SK-N-SH (cell line): ENCODE data around the gene DGUOK. TPM values are rescaled to one million over a fixed set of nuclear protein-coding genes. Genes with fewer than 3 reads are reported as not detected.

Experiments used
- CTCF ChIA-PET: fragments of 300-600, 350-600 bp; formaldehyde crosslinking; extraction: SDS; loops from one replicate; lab custom pipeline; 2021; lab: Yijun Ruan, JAX
- POLR2A ChIA-PET: fragments of 350-600 bp; sonication (Branson Sonifier 250); formaldehyde crosslinking; extraction: SDS; loops from one replicate; lab custom pipeline; 2020; ENCODE audit warnings: antibody characterized with exemption, inconsistent platforms; lab: Yijun Ruan, JAX
- DNase-seq: peaks from one replicate; pipeline ENCODE4 v3.0.0; 2012
- H2AFZ ChIP-seq: fragments of 200-600 bp; sonication (generic); 2 replicates; pipeline ENCODE4 v1.8.1; 2016; ENCODE audit warnings: antibody characterized with exemption, mild to moderate bottlenecking, low read depth
- H3F3A ChIP-seq: fragments of 200-600 bp; sonication (generic); replicated peaks from 2 replicates; pipeline ENCODE3; 2016; ENCODE audit warnings: antibody characterized with exemption, mild to moderate bottlenecking; ENCODE audit not compliant: insufficient read depth
- H3K27ac ChIP-seq, 2 experiments: fragments of 200-500 bp in 1 of 2; fragments of 200-600 bp in 1 of 2; sonication (Bioruptor generic) in 1 of 2; sonication (generic), shearing (Covaris generic) in 1 of 2; 2 replicates each; pipeline versions ENCODE4 v1.5.1 to v1.6.1; 2014 to 2016; ENCODE audit warnings: low read depth in 2 of 2, inconsistent platforms in 1 of 2, low read length in 1 of 2, mild to moderate bottlenecking in 1 of 2, mixed read lengths in 1 of 2
- H3K27me3 ChIP-seq: fragments of 200-600 bp; sonication (generic), shearing (Covaris generic); 2 replicates; pipeline ENCODE4 v1.6.1; 2016; ENCODE audit warnings: mixed run types; ENCODE audit not compliant: insufficient read depth
- H3K36me3 ChIP-seq, 2 experiments: fragments of 200-500 bp in 1 of 2; fragments of 200-600 bp in 1 of 2; sonication (Bioruptor generic) in 1 of 2; sonication (generic) in 1 of 2; replicated peaks in 1 of 2; 2 replicates each; pipeline versions ENCODE3 to v1.5.1; 2014 to 2016; ENCODE audit warnings: low read length in 1 of 2, mild to moderate bottlenecking in 1 of 2; ENCODE audit not compliant: insufficient read depth in 2 of 2, control insufficient read depth in 1 of 2
- H3K4me1 ChIP-seq, 2 experiments: fragments of 200-500 bp in 1 of 2; fragments of 200-600 bp in 1 of 2; sonication (Bioruptor generic) in 1 of 2; sonication (generic), shearing (Covaris generic) in 1 of 2; 2 replicates each; pipeline versions ENCODE4 v1.5.1 to v1.6.1; 2014 to 2016; ENCODE audit warnings: low read depth in 1 of 2, low read length in 1 of 2, mixed run types in 1 of 2; ENCODE audit not compliant: insufficient read depth in 2 of 2, control insufficient read depth in 1 of 2
- H3K4me2 ChIP-seq: fragments of 200-600 bp; sonication (generic), shearing (Covaris generic); 2 replicates; pipeline ENCODE4 v1.6.1; 2017; ENCODE audit warnings: mixed run types
- H3K4me3 ChIP-seq, 2 experiments: fragments of 200-500 bp in 1 of 2; fragments of 200-600 bp in 1 of 2; sonication (Bioruptor generic) in 1 of 2; sonication (generic), shearing (Covaris generic) in 1 of 2; 2 replicates each; pipeline versions ENCODE4 v1.5.1 to v1.8.1; 2014 to 2016; ENCODE audit warnings: low read depth in 2 of 2, inconsistent platforms in 1 of 2, low read length in 1 of 2, mild to moderate bottlenecking in 1 of 2, mixed read lengths in 1 of 2, moderate library complexity in 1 of 2
- H3K79me2 ChIP-seq: fragments of 200-600 bp; sonication (generic); 2 replicates; pipeline ENCODE4 v1.8.1; 2017; ENCODE audit warnings: mild to moderate bottlenecking; ENCODE audit not compliant: insufficient read depth
- H3K9ac ChIP-seq: fragments of 200-600 bp; sonication (generic); 2 replicates; pipeline ENCODE4 v1.6.1; 2017; ENCODE audit warnings: mixed run types
- H3K9me2 ChIP-seq: fragments of 200-600 bp; sonication (generic); 2 replicates; pipeline ENCODE4 v1.6.1; 2017; ENCODE audit warnings: mixed run types
- H3K9me3 ChIP-seq: fragments of 200-600 bp; sonication (generic); 2 replicates; pipeline ENCODE4 v1.6.1; 2017; ENCODE audit warnings: mixed run types, mild to moderate bottlenecking, moderate library complexity
- H4K20me1 ChIP-seq: fragments of 200-600 bp; sonication (generic); 2 replicates; pipeline ENCODE4 v1.6.1; 2017; ENCODE audit warnings: mild to moderate bottlenecking, mixed run types; ENCODE audit not compliant: insufficient read depth
- CHD2 ChIP-seq: fragments of 150-350 bp; IDR thresholded peaks from 2 replicates; pipeline ENCODE4 v1.6.1; 2018; ENCODE audit warnings: low read length; ENCODE audit not compliant: partially characterized antibody
- FOSL2 ChIP-seq: IDR thresholded peaks from 2 replicates; pipeline ENCODE4 v1.4.0; 2012; ENCODE audit warnings: low read depth, mild to moderate bottlenecking, moderate library complexity, borderline replicate concordance
- MXI1 ChIP-seq: IDR thresholded peaks from 2 replicates; pipeline ENCODE4 v1.6.1; 2012; ENCODE audit warnings: mild to moderate bottlenecking, low read depth, low read length, improper control_type of control experiment
- NRF1 ChIP-seq: IDR thresholded peaks from 2 replicates; pipeline ENCODE4 v1.6.1; 2012; ENCODE audit warnings: low read depth, mild to moderate bottlenecking, low read length
- PBX3 ChIP-seq: IDR thresholded peaks from 2 replicates; pipeline ENCODE4; 2012
- RAD21 ChIP-seq: IDR thresholded peaks from 2 replicates; pipeline ENCODE4 v1.6.1; 2012; ENCODE audit warnings: mild to moderate bottlenecking, low read length
- REST ChIP-seq: IDR thresholded peaks from 2 replicates; pipeline ENCODE4 v1.6.1; 2012; ENCODE audit warnings: mild to moderate bottlenecking, low read depth, low read length, moderate library complexity
- SIN3A ChIP-seq: IDR thresholded peaks from 2 replicates; pipeline ENCODE4 v1.6.1; 2012; ENCODE audit warnings: low read depth, mild to moderate bottlenecking, low read length, moderate library complexity, borderline replicate concordance
- SMC3 ChIP-seq: IDR thresholded peaks from 2 replicates; pipeline ENCODE4 v1.6.1; 2012; ENCODE audit warnings: low read depth, low read length, improper control_type of control experiment
- WGBS: methylation state at CpG from one replicate; pipeline ENCODE4 v1.1.6; 2017; ENCODE audit warnings: low lambda C conversion rate; 5-methylcytosine and 5-hydroxymethylcytosine counted together
- polyA plus RNA-seq, 3 experiments: library from polyadenylated mRNA; depleted of rRNA; stranded (reverse); fragments of >200 nt; gene quantifications; 2 replicates each; pipeline ENCODE4 v1.2.3, GENCODE V29; 2012

The DGUOK gene
- polyA plus RNA-seq, 1 of the 3 experiments (the other 2 are of a cell fraction): 122 TPM

DNA sequence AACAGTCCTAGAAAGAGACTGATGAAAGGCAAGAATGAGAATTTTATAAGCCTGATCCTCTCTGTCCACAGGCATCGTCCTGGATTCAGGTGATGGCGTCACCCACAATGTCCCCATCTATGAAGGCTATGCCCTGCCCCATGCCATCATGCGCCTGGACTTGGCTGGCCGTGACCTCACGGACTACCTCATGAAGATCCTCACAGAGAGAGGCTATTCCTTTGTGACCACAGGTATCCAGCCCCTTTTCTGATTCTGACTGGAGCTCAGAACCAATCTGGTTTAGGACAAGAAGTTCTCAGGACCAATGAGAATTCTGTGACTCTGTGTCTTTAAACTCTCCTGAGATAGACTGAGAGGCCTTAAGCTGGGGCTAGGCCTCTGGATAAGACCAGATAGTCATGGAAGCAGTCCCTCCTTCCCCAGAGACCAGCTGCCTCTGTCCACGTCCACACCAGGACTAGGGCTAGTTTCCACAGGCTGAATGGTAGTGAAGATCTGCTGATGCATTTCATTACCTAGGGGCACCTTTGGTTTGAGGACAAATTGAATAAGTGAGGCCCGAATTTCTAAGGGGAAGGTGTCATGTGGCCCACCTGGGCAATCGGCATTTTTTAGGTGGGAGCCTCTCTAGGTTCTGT, 13.1 kb upstream of the DGUOK start (continued):
- TF ChIP-seq CHD2 (no peak), RAD21 (no peak)
- TF ChIP-seq, all 33 proteins: peak for 0

DNA sequence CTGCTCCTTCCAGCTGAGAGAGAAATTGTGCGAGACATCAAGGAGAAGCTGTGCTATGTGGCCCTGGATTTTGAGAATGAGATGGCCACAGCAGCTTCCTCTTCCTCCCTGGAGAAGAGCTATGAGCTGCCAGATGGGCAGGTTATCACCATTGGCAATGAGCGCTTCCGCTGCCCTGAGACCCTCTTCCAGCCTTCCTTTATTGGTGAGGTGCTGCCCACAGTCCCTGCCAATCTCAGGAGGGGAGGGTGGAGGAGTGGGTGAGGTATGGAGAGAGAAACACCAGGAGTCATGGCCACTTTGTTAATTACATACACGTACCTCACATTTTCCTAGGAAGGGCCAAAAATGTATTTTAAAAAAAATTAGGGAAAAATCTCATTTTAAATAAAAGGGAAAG, 12.0 kb upstream of the DGUOK start:
- TF ChIP-seq FOSL2: no peak
- no peak for DNase-seq
- no peaks in the 10 kb centered on the region for H4K20me1 ChIP-seq
- no peaks in the 10 kb centered on the region for H3K4me1 ChIP-seq
- H3K9ac ChIP-seq: no peak overlapping the region
- no peak overlapping the region for H3K27ac ChIP-seq
- ChIA-PET POLR2A (no interaction called here), CTCF (no interaction called here)
- H3K4me3 ChIP-seq: no peak overlapping the region
- no peaks in the 10 kb centered on the region; the same call in 1 of the 2 replicates for H3K27me3 ChIP-seq
- WGBS: 84% methylated on average over 4 of the region's 4 CpGs
- H3F3A ChIP-seq: no peaks in the 10 kb centered on the region
- H3K36me3 ChIP-seq: no peaks in the 10 kb centered on the region
- H3K9me2 ChIP-seq: no peaks in the 10 kb centered on the region
- no peak overlapping the region for H2AFZ ChIP-seq
- H3K9me3 ChIP-seq: no peaks in the 10 kb centered on the region
- no peak overlapping the region for H3K4me2 ChIP-seq
- no peaks in the 10 kb centered on the region for H3K79me2 ChIP-seq

DNA sequence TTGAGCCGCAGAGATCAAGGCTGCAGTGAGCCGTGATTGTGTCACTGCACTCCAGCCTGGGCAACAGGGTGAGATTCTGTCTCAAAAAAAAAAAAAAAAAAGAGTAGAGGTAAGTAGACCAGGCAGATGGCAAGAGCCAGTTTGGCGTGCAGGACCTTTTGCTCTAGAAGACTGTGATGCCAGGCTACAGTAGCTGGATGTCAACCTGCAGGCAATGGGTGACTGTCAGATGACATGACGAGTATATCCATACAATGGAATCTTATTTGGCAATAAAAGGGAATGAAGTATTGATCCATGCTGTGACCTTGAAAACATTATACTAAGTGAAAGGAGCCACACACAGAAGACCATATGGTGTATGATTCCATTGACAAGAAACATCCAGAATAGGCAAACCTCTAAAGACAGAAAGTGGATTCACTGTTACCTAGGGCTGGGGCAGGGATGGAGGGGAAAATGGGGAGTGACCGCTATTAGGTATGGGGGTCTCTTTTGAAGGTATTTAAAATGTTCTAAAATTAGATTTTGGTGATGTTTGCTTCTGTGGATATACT, 11.2 kb upstream of the DGUOK start:
- H3F3A ChIP-seq: no peaks in the 10 kb centered on the region
- H3K27ac ChIP-seq: no peak overlapping the region
- H3K4me3 ChIP-seq: no peak overlapping the region
- no peaks in the 10 kb centered on the region for H3K9me2 ChIP-seq
- CTCF ChIA-PET: no interaction called here
- H3K9me3 ChIP-seq: no peaks in the 10 kb centered on the region
- 66% methylated on average over 5 of the region's 5 CpGs for WGBS
- H2AFZ ChIP-seq: no peak overlapping the region
- no peak overlapping the region for H3K9ac ChIP-seq
- no peak for DNase-seq
- no peaks in the 10 kb centered on the region for H3K4me1 ChIP-seq
- H3K36me3 ChIP-seq: no peaks in the 10 kb centered on the region
- no peaks in the 10 kb centered on the region for H4K20me1 ChIP-seq
- no peaks in the 10 kb centered on the region for H3K79me2 ChIP-seq
- H3K4me2 ChIP-seq: no peak overlapping the region
- no peak for TF ChIP-seq PBX3
- no peaks in the 10 kb centered on the region; the same call in 1 of the 2 replicates for H3K27me3 ChIP-seq
- POLR2A ChIA-PET: no interaction called here

- Histone ChIP-seq H3K9me3 (no peaks in the 10 kb centered on the region), H3K36me3 (no peaks in the 10 kb centered on the region), H3K27me3 (no peaks in the 10 kb centered on the region; the same call in 1 of the 2 replicates), H3K27ac (no peak overlapping the region), H3F3A (no peaks in the 10 kb centered on the region), H3K9ac (no peak overlapping the region), H2AFZ (no peak overlapping the region), H3K4me2 (no peak overlapping the region), H4K20me1 (no peaks in the 10 kb centered on the region), H3K4me1 (peaks cover 0 to 5% of the 10 kb centered on the region in 2 experiments; a peak in 1 of 4 replicates), H3K9me2 (no peaks in the 10 kb centered on the region), H3K79me2 (no peaks in the 10 kb centered on the region), H3K4me3 (no peak overlapping the region)
- no peak for DNase-seq
- TF ChIP-seq SMC3: no peak
- TF ChIP-seq FOSL2: no peak
- TF ChIP-seq MXI1: no peak
- TF ChIP-seq SIN3A: no peak
- TF ChIP-seq NRF1: no peak
- TF ChIP-seq REST: no peak
- CTCF ChIA-PET: no interaction called here
- POLR2A ChIA-PET: no interaction called here
- WGBS: 60% methylated on average over 2 of the region's 2 CpGs
Measured at GRCh38 chr2:73916666-73917065, 10.0 kb upstream of the DGUOK start.
